GM21825 (cell line): Measurements from ENCODE around the gene SOWAHA.
"Not testable (repeated sequence)": the region's sequence is repeated elsewhere in the genome, so short reads cannot be mapped to it uniquely, and the experiment has no call there.

ENCODE experiments used
- ATAC-seq: cut with Tn5 transposase; IDR thresholded peaks from one replicate; pipeline ENCODE4 v1.9.1; 2021; ENCODE audit warnings: mild to moderate bottlenecking, moderate library complexity; ENCODE audit not compliant: unreplicated experiment

The SOWAHA gene

GRCh38 chr5:132848270-132848669 is 35.2 kb downstream of the SOWAHA start:
- no peak for ATAC-seq

- no peak for ATAC-seq
Observed at GRCh38 chr5:132849347-132849746, 36.2 kb downstream of the SOWAHA start.

DNA sequence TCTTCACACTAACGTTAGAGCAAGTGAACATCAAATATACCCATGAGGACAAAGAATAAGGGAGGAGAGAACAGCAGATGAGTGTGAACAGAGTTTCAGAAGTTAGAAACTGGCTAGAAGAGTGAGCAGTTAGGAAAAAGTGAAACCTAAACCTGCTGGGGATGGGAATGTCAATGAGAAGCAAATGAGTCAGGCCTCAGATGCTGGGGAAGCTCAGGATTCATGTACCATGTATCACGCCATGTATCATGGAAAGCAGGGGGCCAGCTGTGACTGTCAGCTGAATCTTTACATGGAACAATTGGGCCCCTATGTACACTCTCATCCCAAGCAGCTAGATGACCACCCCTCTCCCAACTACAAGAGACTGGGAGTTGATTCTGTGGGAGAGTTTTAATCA is 37.0 kb downstream of the SOWAHA start:
- no peak for ATAC-seq

DNA sequence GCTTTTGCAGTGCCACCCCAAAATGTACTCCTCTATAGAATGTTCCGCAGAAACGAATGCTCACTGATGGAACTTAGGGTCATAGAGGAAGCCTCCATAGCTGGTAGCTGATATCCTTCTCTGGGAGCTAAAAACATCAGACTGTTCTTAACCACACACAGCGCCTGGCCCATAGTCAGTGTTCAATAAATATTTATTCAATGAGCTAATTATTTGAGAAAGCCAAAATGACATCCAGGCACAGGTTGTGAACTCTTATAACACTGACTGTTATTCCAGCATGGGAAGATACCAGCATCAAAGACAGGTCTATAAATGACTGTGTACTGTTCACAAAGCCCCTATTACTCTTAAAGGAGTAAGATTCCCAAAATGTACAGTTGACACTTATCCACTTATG is 40.2 kb downstream of the SOWAHA start:
- no peak for ATAC-seq

GRCh38 chr5:132853790-132854189 is 40.7 kb downstream of the SOWAHA start:
- ATAC-seq = no peak

- no peak for ATAC-seq
Observed at GRCh38 chr5:132854301-132854700, 41.2 kb downstream of the SOWAHA start.

GRCh38 chr5:132854992-132855391 is 41.9 kb downstream of the SOWAHA start:
- ATAC-seq = not testable (repeated sequence)

DNA sequence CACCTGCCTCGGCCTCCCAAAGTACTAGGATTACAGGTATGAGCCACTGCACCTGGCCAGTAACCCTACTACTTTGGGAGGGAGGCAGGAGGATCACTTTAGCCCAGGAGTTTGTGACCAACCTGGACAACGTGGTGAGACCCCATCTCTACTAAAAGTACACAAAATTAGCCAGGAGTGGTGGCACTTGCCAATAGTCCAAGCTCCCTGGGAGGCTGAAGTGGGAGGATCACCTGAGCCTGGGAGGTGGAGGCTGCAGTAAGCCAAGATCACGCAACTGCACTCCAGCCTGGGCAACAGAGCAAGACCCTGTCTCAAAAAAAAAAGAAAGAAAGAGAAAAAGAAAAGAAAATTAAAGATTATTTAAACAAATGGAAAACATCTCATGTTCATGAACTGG is 42.9 kb downstream of the SOWAHA start:
- no peak for ATAC-seq

- no peak for ATAC-seq
Observed at GRCh38 chr5:132859889-132860437, 46.9 kb downstream of the SOWAHA start.

DNA sequence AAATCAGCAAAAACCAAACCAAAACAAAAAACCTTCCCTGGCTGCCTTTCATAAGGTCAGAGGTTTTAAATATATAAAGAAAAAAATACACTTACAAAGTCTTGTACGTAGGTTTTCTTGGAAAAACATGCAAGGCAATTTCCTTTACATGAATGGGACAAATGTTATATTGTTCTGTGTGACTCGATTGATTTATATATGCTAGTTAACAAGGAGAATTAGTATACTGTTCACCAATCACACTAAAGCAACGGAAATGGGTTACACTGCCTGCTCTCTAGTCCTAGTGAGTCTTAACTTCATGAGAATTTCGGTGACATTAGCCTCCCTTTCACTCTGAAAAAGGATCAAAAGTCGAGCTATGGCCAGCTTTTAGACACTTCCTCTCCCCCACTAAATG is 47.6 kb downstream of the SOWAHA start:
- ATAC-seq = no peak

DNA sequence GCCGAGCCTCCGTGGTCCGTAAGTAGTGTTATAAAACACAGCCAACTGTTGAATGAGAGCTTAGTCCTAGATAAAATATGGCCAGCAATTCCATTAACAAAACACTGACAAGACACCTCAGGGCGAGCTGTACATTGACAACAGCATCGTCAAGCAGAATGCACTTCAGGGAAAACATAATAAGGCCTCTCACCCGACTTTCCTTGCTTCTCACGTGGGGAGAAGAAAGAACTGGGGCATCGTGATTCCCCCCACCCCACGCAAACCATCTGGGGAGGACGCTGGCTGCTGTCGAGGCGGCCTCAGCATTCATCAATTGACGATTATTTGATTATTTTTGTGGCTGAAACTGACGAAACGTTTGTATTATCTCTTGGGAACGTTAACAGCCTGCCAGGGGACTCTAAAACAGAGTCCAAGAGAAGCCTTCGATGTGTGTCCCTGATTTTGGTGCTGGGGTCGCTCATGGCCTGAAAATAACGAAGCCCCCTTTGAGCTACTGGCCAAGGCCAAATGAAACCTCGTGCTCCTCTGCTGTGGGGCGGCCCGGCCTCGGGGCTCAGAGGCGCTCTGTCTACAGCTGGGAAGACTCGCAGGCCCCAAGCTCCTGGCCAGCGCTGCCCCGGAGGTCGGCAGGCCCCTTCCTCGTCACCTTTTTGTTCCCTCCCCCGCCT is 52.7 kb downstream of the SOWAHA start:
- ATAC-seq = peak; percentile 19
